H1 (cell line): Measurements from ENCODE around the gene USP7. TPM values are rescaled to one million over a fixed set of nuclear protein-coding genes. Genes with fewer than 3 reads are reported as not detected.

Experiments
- CTCF ChIA-PET: fragments of 300-600 bp; sonication (Branson Sonifier 250); formaldehyde crosslinking; loops from one replicate; lab custom pipeline; 2021; ENCODE audit not compliant: partially characterized antibody; lab: Charles Lee
- POLR2A ChIA-PET: fragments of 300-600 bp; sonication (Branson Sonifier 250); formaldehyde crosslinking; loops from one replicate; lab custom pipeline; 2021; ENCODE audit warnings: inconsistent platforms; ENCODE audit not compliant: partially characterized antibody; lab: Charles Lee
- DNase-seq, 2 experiments: peaks; one replicate each; pipeline versions ENCODE4 v3.0.0 to v3.0.0-alpha.2; 2010 to 2022; ENCODE audit warnings: low spot score in 2 of 2, low read depth in 1 of 2, mixed read lengths in 1 of 2
- FAIRE-seq: peaks from 2 replicates; lab custom pipeline; 2011; peaks lifted over from hg19 to GRCh38; lab: Jason Lieb, UNC
- H2AFZ ChIP-seq: 2 replicates; pipeline ENCODE4 v1.8.1; 2012; ENCODE audit warnings: low read length, inconsistent platforms
- H2AK5ac ChIP-seq: 2 replicates; pipeline ENCODE4 v1.6.1; 2013; ENCODE audit warnings: low read depth, low read length
- H2BK120ac ChIP-seq: replicated peaks from 2 replicates; pipeline ENCODE3; 2013; ENCODE audit warnings: low read depth, low read length, inconsistent platforms
- H2BK12ac ChIP-seq: 2 replicates; pipeline ENCODE4 v1.6.1; 2013; ENCODE audit warnings: low read depth, low read length
- H2BK15ac ChIP-seq: 2 replicates; pipeline ENCODE4 v1.6.1; 2013; ENCODE audit warnings: low read length
- H2BK20ac ChIP-seq: 2 replicates; pipeline ENCODE4 v1.6.1; 2013; ENCODE audit warnings: low read length
- H2BK5ac ChIP-seq: 2 replicates; pipeline ENCODE4 v1.6.1; 2013; ENCODE audit warnings: low read depth, low read length
- H3K14ac ChIP-seq: 2 replicates; pipeline ENCODE4 v1.6.1; 2013; ENCODE audit warnings: inconsistent platforms; ENCODE audit not compliant: insufficient read length
- H3K18ac ChIP-seq: 2 replicates; pipeline ENCODE4 v1.6.1; 2013; ENCODE audit warnings: low read length; ENCODE audit errors: extremely low read depth
- H3K23ac ChIP-seq: 2 replicates; pipeline ENCODE4 v1.6.1; 2013; ENCODE audit warnings: inconsistent platforms; ENCODE audit not compliant: insufficient read length
- H3K23me2 ChIP-seq: 2 replicates; pipeline ENCODE4 v1.6.1; 2013; ENCODE audit warnings: low read depth, low read length
- H3K27ac ChIP-seq: 2 replicates; pipeline ENCODE4 v1.6.1; 2011; ENCODE audit warnings: low read depth, low read length, inconsistent platforms
- H3K27me3 ChIP-seq, 4 experiments: replicated peaks in 1 of 4; 1 replicate in 1 of 4; 2 replicates in 3 of 4; pipeline versions ENCODE4 v1.6.1 to v1.8.1; 2011 to 2013; ENCODE audit warnings: low read length in 3 of 4, mild to moderate bottlenecking in 3 of 4, inconsistent platforms in 2 of 4, mixed read lengths in 2 of 4, moderate library complexity in 1 of 4; ENCODE audit not compliant: control insufficient read depth in 3 of 4, insufficient read depth in 3 of 4; ENCODE audit errors: extremely low read depth in 1 of 4
- H3K36me3 ChIP-seq, 4 experiments: 2 replicates each; pipeline versions ENCODE4 v1.6.1 to v1.8.1; 2011 to 2013; ENCODE audit warnings: mild to moderate bottlenecking in 4 of 4, low read length in 3 of 4, moderate library complexity in 2 of 4, control low read depth in 1 of 4, inconsistent platforms in 1 of 4; ENCODE audit not compliant: insufficient read depth in 4 of 4, control insufficient read depth in 2 of 4
- H3K4ac ChIP-seq: replicated peaks from 2 replicates; pipeline ENCODE3; 2013; ENCODE audit warnings: low read length, low read depth, mixed read lengths, inconsistent platforms; ENCODE audit not compliant: insufficient read length
- H3K4me1 ChIP-seq, 4 experiments: replicated peaks in 1 of 4; 1 replicate in 1 of 4; 2 replicates in 3 of 4; pipeline versions ENCODE4 v1.6.1 to v1.8.1; 2011 to 2013; ENCODE audit warnings: low read length in 3 of 4, inconsistent platforms in 2 of 4, mixed read lengths in 1 of 4; ENCODE audit not compliant: insufficient read depth in 4 of 4, control insufficient read depth in 3 of 4
- H3K4me2 ChIP-seq, 2 experiments: 2 replicates each; pipeline versions ENCODE4 v1.6.1 to v1.8.1; 2011 to 2013; ENCODE audit warnings: low read depth in 2 of 2, low read length in 2 of 2, control low read depth in 1 of 2, inconsistent platforms in 1 of 2, mild to moderate bottlenecking in 1 of 2; ENCODE audit not compliant: insufficient read depth in 1 of 2
- H3K4me3 ChIP-seq, 4 experiments: fragments of 200-600, 300-600 bp in 1 of 4; sonication (generic), shearing (Covaris generic), sonication (Bioruptor Twin) in 1 of 4; 2 replicates each; pipeline versions ENCODE4 v1.5.1 to v1.8.1; 2011 to 2016; ENCODE audit warnings: low read length in 4 of 4, low read depth in 3 of 4, control low read depth in 2 of 4, inconsistent platforms in 2 of 4, mild to moderate bottlenecking in 2 of 4, mixed read lengths in 1 of 4, moderate library complexity in 1 of 4; ENCODE audit not compliant: insufficient read depth in 2 of 4; ENCODE audit errors: extremely low read depth in 1 of 4
- H3K56ac ChIP-seq: replicated peaks from 2 replicates; pipeline ENCODE3; 2013; ENCODE audit warnings: low read depth, mild to moderate bottlenecking, mixed read lengths, low read length, inconsistent platforms; ENCODE audit not compliant: insufficient read length
- H3K79me1 ChIP-seq: 2 replicates; pipeline ENCODE4 v1.6.1; 2013; ENCODE audit warnings: low read depth, low read length, control low read depth
- H3K79me2 ChIP-seq, 2 experiments: 2 replicates each; pipeline versions ENCODE4 v1.6.1 to v1.8.1; 2012 to 2013; ENCODE audit warnings: low read length in 2 of 2, mild to moderate bottlenecking in 2 of 2, inconsistent platforms in 1 of 2; ENCODE audit not compliant: insufficient read depth in 2 of 2, control insufficient read depth in 1 of 2
- H3K9ac ChIP-seq, 4 experiments: replicated peaks in 1 of 4; 1 replicate in 1 of 4; 2 replicates in 3 of 4; pipeline versions ENCODE4 v1.6.1 to v1.8.1; 2011 to 2013; ENCODE audit warnings: low read depth in 3 of 4, low read length in 3 of 4, control low read depth in 2 of 4, mild to moderate bottlenecking in 2 of 4, moderate library complexity in 2 of 4, inconsistent platforms in 1 of 4; ENCODE audit errors: extremely low read depth in 1 of 4
- H3K9me3 ChIP-seq, 2 experiments: 2 replicates each; pipeline versions ENCODE4 v1.6.1 to v1.8.1; 2012 to 2013; ENCODE audit warnings: mild to moderate bottlenecking in 2 of 2, moderate library complexity in 2 of 2, control low read depth in 1 of 2, inconsistent platforms in 1 of 2, low read depth in 1 of 2, low read length in 1 of 2, mixed read lengths in 1 of 2; ENCODE audit not compliant: insufficient read depth in 2 of 2
- H4K20me1 ChIP-seq, 2 experiments: replicated peaks in 1 of 2; 2 replicates each; pipeline versions ENCODE3 to v1.8.1; 2011 to 2013; ENCODE audit warnings: inconsistent platforms in 2 of 2, low read length in 2 of 2, mild to moderate bottlenecking in 1 of 2; ENCODE audit not compliant: insufficient read depth in 2 of 2, control insufficient read depth in 1 of 2
- H4K5ac ChIP-seq: 2 replicates; pipeline ENCODE4 v1.6.1; 2013; ENCODE audit warnings: low read length, low read depth, mixed read lengths, inconsistent platforms; ENCODE audit not compliant: insufficient read length
- H4K8ac ChIP-seq: 2 replicates; pipeline ENCODE4 v1.8.0; 2013; ENCODE audit warnings: mild to moderate bottlenecking, moderate library complexity, low read length, inconsistent platforms; ENCODE audit not compliant: insufficient read depth; ENCODE audit errors: extremely low read depth
- H4K91ac ChIP-seq: replicated peaks from 2 replicates; pipeline ENCODE3; 2013; ENCODE audit warnings: low read length, mixed read lengths, inconsistent platforms; ENCODE audit not compliant: insufficient read length
- CEBPB ChIP-seq: IDR thresholded peaks from 2 replicates; pipeline ENCODE4 v1.6.1; 2012; ENCODE audit warnings: low read depth, low read length
- FOSL1 ChIP-seq: IDR thresholded peaks from 2 replicates; pipeline ENCODE4 v1.6.1; 2011; ENCODE audit warnings: mild to moderate bottlenecking, low read depth, low read length, moderate library complexity; ENCODE audit not compliant: insufficient read depth
- WGBS, 2 experiments: shearing (Covaris generic) in 1 of 2; methylation state at CpG; one replicate each; pipeline versions ENCODE4 v1.1.6 to v1.1.7; 2013 to 2015; ENCODE audit warnings: low lambda C conversion rate in 2 of 2, mixed read lengths in 2 of 2, inconsistent platforms in 1 of 2, low coverage in 1 of 2, missing lambda C conversion rate in 1 of 2; ENCODE audit not compliant: insufficient replicate concordance in 2 of 2, insufficient coverage in 1 of 2, insufficient read length in 1 of 2; ENCODE audit errors: extremely low coverage in 1 of 2, missing lambda C conversion rate in 1 of 2; 5-methylcytosine and 5-hydroxymethylcytosine counted together
- polyA plus RNA-seq, 7 experiments: library from polyadenylated mRNA; depleted of rRNA in 3 of 7; stranded (reverse) in 5 of 7; unstranded in 2 of 7; fragments of >200 nt in 5 of 7; fragments of 200-250 nt in 2 of 7; gene quantifications; 1 replicate in 5 of 7; 2 replicates in 1 of 7; 4 replicates in 1 of 7; pipeline versions ENCODE4 v1.2.1 to v1.2.3, GENCODE V29; 2011 to 2013; ENCODE audit warnings: missing spikeins in 2 of 7, mixed read lengths in 2 of 7
- total RNA-seq: library from RNA; stranded (reverse); fragmentation: NEBNext Ultra II Directional; extraction: Animal tissue kit (Norgen Biotek cat#: 25700); gene quantifications from 2 replicates; pipeline ENCODE4 v1.2.1, GENCODE V29; 2021

The USP7 gene
- total and polyA plus RNA-seq, 2 of the 8 experiments (the other 6 are each of a cell fraction or from before 2014, with no cell fraction given) = 21.3 to 211 TPM

DNA sequence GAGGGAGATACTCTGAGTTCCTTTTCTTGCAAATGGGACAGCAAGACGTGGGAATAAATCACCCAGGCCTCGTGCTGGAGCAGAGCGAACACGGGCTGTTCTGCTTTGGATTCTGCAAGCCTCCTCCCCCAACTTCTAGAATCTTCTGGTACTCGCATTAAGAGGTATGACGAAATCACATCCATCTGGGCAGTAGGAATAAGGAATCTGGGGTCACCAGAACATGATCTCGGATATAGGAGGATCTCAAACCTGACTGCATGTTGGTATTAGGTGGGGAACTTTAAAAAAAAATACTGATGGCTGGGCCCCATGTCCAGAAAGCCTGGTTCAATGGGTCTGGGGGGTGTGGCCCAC is 49.8 kb upstream of the USP7 start:
- Histone ChIP-seq H4K5ac (no peak overlapping the region), H3K23ac (no peak overlapping the region), H3K18ac (no peak overlapping the region), H3K27ac (no peak overlapping the region), H2AFZ (peak overlapping the region; percentile 85; the same call in 1 of the 2 replicates), H3K14ac (no peak overlapping the region), H3K36me3 (no peaks in the 10 kb centered on the region), H3K4me2 (peak overlapping the region; percentile 25 to 49; a peak in 3 of 4 replicates), H2BK20ac (no peak overlapping the region), H3K4me1 (peaks cover 0 to 8% (median 5%) of the 10 kb centered on the region in 4 experiments; a peak in 5 of 7 replicates), H3K4me3 (no peak overlapping the region), H3K9ac (no peak overlapping the region), H2BK15ac (no peak overlapping the region), H3K9me3 (peaks cover 2 to 7% of the 10 kb centered on the region in 2 experiments; a peak in 3 of 4 replicates), H2BK12ac (no peak overlapping the region; the same call in 1 of the 2 replicates), H3K27me3 (no peaks in the 10 kb centered on the region), H2BK120ac (no peak overlapping the region), H2BK5ac (no peak overlapping the region), H4K8ac (no peak overlapping the region), H3K23me2 (no peaks in the 10 kb centered on the region), H3K4ac (no peak overlapping the region), H2AK5ac (no peak overlapping the region), H3K56ac (no peak overlapping the region), H3K79me1 (no peaks in the 10 kb centered on the region), H4K91ac (no peak overlapping the region), H4K20me1 (peaks cover 0 to 2% of the 10 kb centered on the region in 2 experiments), H3K79me2 (no peaks in the 10 kb centered on the region)
- WGBS, 2 experiments = 63% methylated on average over 7 of the region's 7 CpGs; no CpG with 5 or more reads in 1 of the 2 experiments
- FAIRE-seq (no peak), DNase-seq (no peak)
- POLR2A ChIA-PET = interaction anchor here (0.9 to 1.0 kb wide), 2 partner anchors 49 to 95 kb away, joined by 3 read pairs; no protein-coding TSS in a partner anchor
- TF ChIP-seq CEBPB (peak; percentile 45), FOSL1 (no peak)
- CTCF ChIA-PET = interaction anchor here (0.6 to 3.9 kb wide), 42 partner anchors 9 to 183 kb away, joined by 3 to 44 read pairs (median 5); partner anchors contain the start of gene LITAFD
